ENCODE results near the gene KIAA0232.
A peak's percentile ranks its signal among the peaks of the same experiment; 100 is the strongest.
"Not testable (repeated sequence)": the region's sequence is repeated elsewhere in the genome, so short reads cannot be mapped to it uniquely, and the experiment has no call there.

KIAA0232 gene

GRCh38 chr4:6905516-6906445, 123.3 kb downstream of the KIAA0232 start:
- no peak for DNase-seq

DNA sequence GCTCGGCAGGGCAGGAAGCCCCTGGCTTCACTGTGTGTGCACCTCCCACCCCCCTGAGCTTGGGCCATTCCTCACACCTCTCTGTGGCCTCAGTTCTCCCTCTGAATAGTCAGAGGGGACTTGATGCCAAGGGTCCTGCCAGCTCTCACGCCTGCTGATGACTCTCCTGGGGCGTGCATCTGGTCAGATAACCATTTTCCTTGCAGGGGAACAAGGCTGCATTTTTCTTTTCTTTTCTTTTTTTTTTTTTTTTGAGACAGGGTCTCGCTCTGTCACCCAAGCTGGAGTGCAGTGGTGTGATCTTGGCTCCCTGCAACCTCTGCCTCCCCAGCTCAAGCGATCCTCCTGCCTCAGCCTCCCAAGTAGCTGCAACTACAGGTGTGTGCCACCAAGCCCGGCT, 124.0 kb downstream of the KIAA0232 start:
- not testable (repeated sequence) for DNase-seq

GRCh38 chr4:6907658-6908191, 125.2 kb downstream of the KIAA0232 start:
- DNase-seq = no peak

- DNase-seq = no peak
Observed at GRCh38 chr4:6908432-6909112, 126.0 kb downstream of the KIAA0232 start.

- DNase-seq = peak; percentile 61
Observed at GRCh38 chr4:6909113-6909969, 126.8 kb downstream of the KIAA0232 start, which contains the start of gene TBC1D14. Gene TBC1D14 (plus strand): TSS chr4:6909826. CDS start chr4:6923390, 13,564 bp downstream.

GRCh38 chr4:6909970-6910339, 127.4 kb downstream of the KIAA0232 start:
- no peak for DNase-seq

DNA sequence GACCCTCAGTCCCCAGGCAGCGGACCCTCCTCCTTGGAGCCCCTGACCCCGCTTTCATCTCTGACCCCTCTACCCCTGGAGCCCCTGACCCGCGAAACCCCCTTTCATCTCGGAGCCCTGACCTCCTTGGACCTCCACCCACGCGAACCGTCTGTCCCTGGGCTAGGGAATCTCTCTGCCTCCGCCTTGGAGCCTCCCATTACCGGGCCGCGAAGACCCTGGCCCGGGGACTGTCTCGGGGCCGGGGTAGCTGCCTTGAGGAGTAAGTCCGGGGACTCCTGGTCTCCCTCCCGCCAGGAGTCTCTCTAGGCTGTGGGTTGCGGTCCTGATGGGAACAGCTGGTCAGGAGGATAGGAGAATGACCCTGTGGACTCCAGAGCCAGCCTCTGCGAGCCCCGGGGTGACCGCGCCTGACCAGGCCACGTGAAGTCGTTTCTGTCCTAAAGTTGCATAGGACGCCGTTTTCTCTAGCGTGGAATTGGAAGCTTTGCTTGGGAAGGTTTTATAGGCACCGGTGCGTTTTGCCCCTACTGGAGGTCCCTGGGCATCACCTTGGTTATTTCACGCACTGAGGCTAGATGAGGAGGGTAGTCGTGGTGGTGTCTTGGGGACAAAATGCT, 127.9 kb downstream of the KIAA0232 start:
- no peak for DNase-seq

DNA sequence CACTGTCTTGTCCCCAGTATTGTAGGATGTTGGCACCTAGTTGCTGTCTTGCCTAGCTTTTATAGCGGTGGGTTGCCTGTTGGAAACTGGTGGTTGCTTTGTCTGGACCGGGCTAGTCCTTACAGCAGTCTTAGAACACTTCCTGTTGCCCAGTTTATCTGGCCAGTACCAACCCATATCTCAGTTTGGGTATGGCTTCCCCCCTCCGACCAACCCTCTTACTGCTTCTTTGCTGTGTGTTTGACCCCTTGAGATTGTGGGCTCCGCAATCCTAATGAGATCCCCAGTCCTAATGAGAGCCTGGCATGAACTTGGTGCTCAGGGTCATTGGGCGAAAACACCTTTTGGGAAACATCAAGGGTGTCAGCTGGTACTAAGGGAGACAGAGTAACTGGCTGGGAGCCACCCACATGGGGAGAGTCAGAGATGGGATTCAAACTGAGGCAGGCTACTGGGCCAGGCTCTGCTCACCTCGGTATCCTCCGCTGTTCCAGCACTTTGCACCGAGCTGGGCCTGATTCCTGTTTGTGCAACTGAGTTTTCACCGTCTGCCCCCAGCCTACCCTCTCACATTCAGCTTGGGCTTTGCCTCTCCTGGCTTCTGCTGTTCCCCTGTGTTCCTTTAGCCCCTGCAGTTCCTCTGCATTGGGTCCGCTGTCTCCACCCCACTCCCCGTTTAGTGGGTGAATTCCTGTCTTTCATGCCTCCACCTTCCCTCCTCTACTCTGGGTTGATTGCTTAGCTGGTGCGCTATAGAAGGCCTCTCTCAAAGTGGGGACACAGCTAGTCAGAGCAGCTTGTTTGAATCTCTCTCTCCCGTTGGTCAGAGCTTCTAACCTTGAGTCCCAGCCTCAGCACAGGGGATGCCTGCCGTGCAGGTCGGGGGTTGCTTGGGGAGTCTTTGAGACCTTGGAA, 128.7 kb downstream of the KIAA0232 start:
- DNase-seq = no peak

- DNase-seq = not testable (repeated sequence)
Observed at GRCh38 chr4:6911917-6912316, 129.4 kb downstream of the KIAA0232 start.

- DNase-seq = peak; percentile 56
Observed at GRCh38 chr4:6912441-6912840, 129.9 kb downstream of the KIAA0232 start.

DNA sequence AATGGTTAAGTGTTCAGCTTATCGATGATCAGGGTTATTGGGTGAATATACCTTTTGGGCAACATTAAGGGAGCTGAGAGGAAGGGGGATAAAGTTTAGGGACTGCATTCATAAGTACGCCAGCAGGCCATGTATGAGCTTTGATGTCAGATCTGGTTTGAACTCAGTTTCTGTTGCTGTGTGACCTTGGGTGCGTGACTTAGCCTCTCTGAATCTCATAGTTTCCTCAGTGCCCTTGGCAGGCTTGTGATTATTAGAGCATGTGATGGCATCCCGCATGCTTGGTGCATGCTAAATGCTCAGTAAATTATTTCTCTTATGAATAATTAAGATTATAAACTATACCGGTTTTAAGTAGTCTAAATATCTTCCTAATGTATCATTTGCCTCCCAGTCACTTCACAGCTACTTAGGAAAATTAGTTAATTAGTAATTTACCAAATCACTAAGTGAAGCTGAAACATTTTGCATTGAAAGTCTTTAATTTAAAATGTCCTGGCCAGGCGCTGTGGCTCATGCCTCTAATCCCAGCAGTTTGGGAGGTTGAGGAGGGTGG, 130.9 kb downstream of the KIAA0232 start:
- DNase-seq = no peak

- no peak for DNase-seq
Observed at GRCh38 chr4:6914448-6914847, 131.9 kb downstream of the KIAA0232 start.

- DNase-seq = no peak
Observed at GRCh38 chr4:6915041-6916005, 132.8 kb downstream of the KIAA0232 start.

- DNase-seq = no peak
Observed at GRCh38 chr4:6916069-6916586, 133.6 kb downstream of the KIAA0232 start.

DNA sequence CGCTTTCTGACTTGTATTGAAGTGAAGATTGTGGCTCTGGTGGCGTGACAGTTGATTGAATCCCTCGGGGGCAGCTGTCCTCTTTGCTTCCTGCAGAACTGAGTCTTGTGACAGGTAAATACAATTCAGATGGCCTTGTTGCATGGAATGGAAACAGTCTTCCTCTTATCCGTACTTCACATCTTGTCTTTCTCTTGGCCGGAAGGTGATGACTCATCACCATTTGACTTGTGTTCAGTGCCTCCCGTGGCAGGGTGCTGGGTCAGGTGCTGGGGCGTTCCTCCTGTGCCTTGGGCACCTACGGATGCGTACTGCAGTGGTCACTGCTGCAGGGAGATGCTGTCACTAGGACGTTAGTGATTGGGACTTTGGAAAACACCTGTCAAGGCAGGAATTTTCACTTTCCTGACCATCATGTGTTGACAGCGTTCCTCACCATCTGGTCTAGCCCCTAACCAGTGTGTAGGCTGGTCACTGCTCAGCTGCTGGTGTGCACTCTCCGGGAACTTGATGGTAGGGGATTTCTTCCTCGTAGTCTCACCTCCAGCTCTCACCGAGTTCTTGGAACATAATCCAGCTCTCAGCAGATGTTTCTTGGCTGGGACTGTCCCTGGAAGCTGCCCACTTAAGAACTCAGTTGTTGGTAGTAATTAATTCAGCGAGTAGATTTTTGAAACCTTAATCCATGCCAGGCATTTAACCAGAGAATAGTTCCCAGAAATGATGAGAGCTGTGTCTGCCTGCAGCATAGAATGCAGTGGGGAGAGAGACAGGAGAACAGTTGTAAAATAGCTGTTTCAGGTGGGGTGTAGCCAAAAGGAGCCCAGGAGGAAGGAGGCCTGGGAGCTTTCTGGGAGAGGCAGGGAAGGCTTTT, 134.3 kb downstream of the KIAA0232 start:
- DNase-seq = peak; percentile 85

DNA sequence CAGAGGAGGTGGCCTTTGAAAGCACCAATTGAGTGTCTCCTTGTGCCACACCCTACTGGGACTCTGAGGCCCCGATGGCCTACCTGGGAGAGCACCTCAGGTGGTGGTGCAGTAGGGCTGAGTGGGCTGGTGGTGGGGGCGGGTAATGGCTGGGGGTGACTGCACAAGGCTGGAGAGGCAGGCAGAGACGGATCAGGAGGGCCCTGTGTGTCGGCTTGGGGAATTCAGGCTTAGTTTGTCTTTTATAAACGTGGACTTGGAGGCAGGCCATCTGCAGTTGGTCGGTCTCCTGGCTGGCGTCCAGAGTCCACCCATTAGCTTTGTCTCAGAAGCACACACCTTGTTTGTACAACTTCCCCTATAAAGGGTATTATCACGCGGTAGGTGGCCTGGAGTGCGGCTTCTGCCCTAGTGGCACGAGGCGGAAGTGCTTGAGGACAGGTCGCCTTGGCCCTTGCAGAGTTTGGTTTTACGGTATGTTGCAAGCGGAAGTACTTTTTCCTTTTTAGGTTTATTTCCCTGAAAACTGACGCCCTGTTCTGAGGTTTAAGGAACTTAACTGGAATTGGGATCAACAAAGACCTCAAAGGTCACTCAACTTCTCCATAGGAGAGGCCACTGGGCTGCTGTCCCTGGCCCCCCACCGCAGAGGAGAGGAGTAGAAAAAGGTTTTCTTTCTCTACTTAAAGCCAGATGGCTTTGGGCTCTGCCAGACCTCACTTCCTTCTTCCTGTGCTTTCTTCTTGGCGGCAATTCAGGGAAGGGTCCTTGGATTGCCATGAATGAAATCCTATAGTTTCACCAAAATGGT, 135.1 kb downstream of the KIAA0232 start:
- peak; percentile 91 for DNase-seq

DNA sequence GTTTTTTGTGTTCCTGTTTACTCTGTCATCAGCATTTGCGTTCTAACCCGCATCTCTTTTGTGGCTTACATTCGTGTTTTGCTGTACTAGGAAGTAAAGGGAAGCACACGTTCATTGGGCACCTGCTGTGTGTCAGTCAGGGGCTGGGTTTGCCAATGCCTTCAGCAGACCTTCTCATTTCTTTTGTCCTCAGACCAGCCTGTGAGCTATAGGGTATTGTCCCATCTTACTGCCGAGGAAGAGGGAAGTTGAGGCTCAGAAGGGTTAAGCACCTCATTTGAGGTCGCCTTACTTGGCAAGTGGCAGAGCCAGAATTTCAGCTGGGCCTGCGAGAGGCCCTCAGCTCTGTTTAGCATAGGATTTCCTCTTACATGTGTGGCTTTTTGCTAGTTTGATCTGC, 135.8 kb downstream of the KIAA0232 start:
- peak; percentile 56 for DNase-seq

Data from GF-D8 (cell line).